Kidney (tissue), 14 donors: ENCODE results near the gene CTTNBP2NL. TPM values are rescaled to one million over a fixed set of nuclear protein-coding genes. Genes with fewer than 3 reads are reported as not detected.

Experiments
- DNase-seq, 5 donors: peaks; one replicate each; pipeline ENCODE4 v3.0.0-alpha.2; 2013 to 2020
- FAIRE-seq: peaks from 2 replicates; lab custom pipeline; 2012; peaks lifted over from hg19 to GRCh38; lab: Jason Lieb, UNC
- H3K27ac ChIP-seq, 2 donors: one replicate each; pipeline ENCODE4 v1.7.0; 2013; ENCODE audit warnings: low read depth in 2 of 2, low read length in 2 of 2, inconsistent platforms in 1 of 2
- H3K27me3 ChIP-seq: one replicate; pipeline ENCODE4 v1.7.1; 2013; ENCODE audit warnings: low read length, inconsistent platforms; ENCODE audit not compliant: control insufficient read depth, insufficient read depth
- H3K36me3 ChIP-seq, 3 donors: one replicate each; pipeline versions ENCODE4 v1.7.0 to v1.7.1; 2013; ENCODE audit warnings: low read length in 3 of 3, control low read depth in 1 of 3, inconsistent platforms in 1 of 3; ENCODE audit not compliant: insufficient read depth in 3 of 3, control insufficient read depth in 2 of 3
- H3K4me1 ChIP-seq, 3 donors: one replicate each; pipeline versions ENCODE4 v1.7.0 to v1.7.1; 2013; ENCODE audit warnings: low read length in 3 of 3, inconsistent platforms in 1 of 3, low read depth in 1 of 3; ENCODE audit not compliant: control insufficient read depth in 2 of 3, insufficient read depth in 2 of 3
- H3K4me3 ChIP-seq, 3 donors: one replicate each; pipeline versions ENCODE4 v1.7.0 to v1.8.1; 2013; ENCODE audit warnings: low read length in 3 of 3, control low read depth in 1 of 3, inconsistent platforms in 1 of 3
- H3K9ac ChIP-seq, 3 donors: one replicate each; pipeline versions ENCODE4 v1.7.0 to v1.7.1; 2013; ENCODE audit warnings: low read length in 3 of 3, control low read depth in 1 of 3, inconsistent platforms in 1 of 3
- H3K9me3 ChIP-seq, 3 donors: one replicate each; pipeline versions ENCODE4 v1.7.0 to v1.7.1; 2013; ENCODE audit warnings: low read length in 3 of 3, control low read depth in 1 of 3, inconsistent platforms in 1 of 3; ENCODE audit not compliant: control insufficient read depth in 2 of 3, insufficient read depth in 1 of 3
- CTCF ChIP-seq: IDR thresholded peaks from 3 replicates; pipeline ENCODE4 v1.5.1; 2012; ENCODE audit warnings: mild to moderate bottlenecking, moderate library complexity, borderline replicate concordance; ENCODE audit not compliant: insufficient read depth; ENCODE audit errors: extremely low read depth
- intact Hi-C: fragments of 100-400 bp; cut with DNase I; formaldehyde crosslinking; loops from one replicate; pipeline ENCODE4 v1.11.1; 2022
- polyA plus RNA-seq: library from polyadenylated mRNA; stranded (reverse); fragments of 350-450 nt; fragmentation: Illumina TruSeq; extraction: RNeasy Lipid Tissue Mini Kit (QIAGEN cat#74804); gene quantifications from one replicate; pipeline ENCODE4 v1.2.3, GENCODE V29; 2014; ENCODE audit warnings: low read depth, low replicate concordance; ENCODE audit not compliant: insufficient read depth
- total RNA-seq: library from RNA; stranded (reverse); fragmentation: NEBNext Ultra II Directional; extraction: Animal tissue kit (Norgen Biotek cat#: 25700); gene quantifications from one replicate; pipeline ENCODE4 v1.2.1, GENCODE V29; 2021
- donor health status: control.
- donor health status: control.
- donor health status: control.
- donor health status: control.
- donor health status: control.
- donor health status: DM: yes; HTN: yes; CAD: no.
- donor health status: Normal renal cell carcinoma (clear cell type).

Gene CTTNBP2NL
- total and polyA plus RNA-seq, 2 donors from 2014 or later = 6.7 to 65.4 TPM

- no peak overlapping the region for H3K27ac ChIP-seq
- H3K36me3 ChIP-seq = peaks cover 0 to 28% (median 26%) of the 10 kb centered on the region in 3 donors
- H3K9me3 ChIP-seq = no peaks in the 10 kb centered on the region
- no peak overlapping the region for H3K4me3 ChIP-seq
- no peaks in the 10 kb centered on the region for H3K4me1 ChIP-seq
- DNase-seq (no peak), FAIRE-seq (no peak)
- H3K9ac ChIP-seq = no peak overlapping the region
- TF ChIP-seq CTCF = no peak
- no peaks in the 10 kb centered on the region for H3K27me3 ChIP-seq
- intact Hi-C loops = no loop called here
These were observed 57.9 kb downstream of the CTTNBP2NL start for GRCh38 chr1:112453876-112454275.

- H3K9me3 ChIP-seq = no peaks in the 10 kb centered on the region
- no peak overlapping the region for H3K9ac ChIP-seq
- DNase-seq (no peak), FAIRE-seq (no peak)
- no peak overlapping the region for H3K4me3 ChIP-seq
- no peaks in the 10 kb centered on the region for H3K27me3 ChIP-seq
- H3K4me1 ChIP-seq = no peaks in the 10 kb centered on the region
- H3K36me3 ChIP-seq = peaks cover 0 to 28% (median 25%) of the 10 kb centered on the region in 3 donors
- TF ChIP-seq CTCF = no peak
- intact Hi-C loops = no loop called here
- H3K27ac ChIP-seq = no peak overlapping the region
These were observed 58.3 kb downstream of the CTTNBP2NL start for GRCh38 chr1:112454316-112454715.

GRCh38 chr1:112457241-112457640 is 61.2 kb downstream of the CTTNBP2NL start:
- TF ChIP-seq CTCF = no peak
- Histone ChIP-seq H3K4me1 (peaks cover 0 to 2% (median 0%) of the 10 kb centered on the region in 3 donors), H3K27me3 (no peaks in the 10 kb centered on the region), H3K36me3 (peaks cover 0 to 28% (median 25%) of the 10 kb centered on the region in 3 donors), H3K9me3 (no peaks in the 10 kb centered on the region), H3K9ac (no peak overlapping the region), H3K4me3 (no peak overlapping the region), H3K27ac (no peak overlapping the region)
- intact Hi-C loops = no loop called here
- FAIRE-seq (no peak), DNase-seq (no peak)

GRCh38 chr1:112457955-112458354 is 61.9 kb downstream of the CTTNBP2NL start:
- Histone ChIP-seq H3K9me3 (no peaks in the 10 kb centered on the region), H3K9ac (no peak overlapping the region), H3K4me1 (peaks cover 0 to 2% (median 0%) of the 10 kb centered on the region in 3 donors), H3K4me3 (no peak overlapping the region), H3K27me3 (no peaks in the 10 kb centered on the region), H3K27ac (no peak overlapping the region), H3K36me3 (peaks cover 0 to 28% (median 25%) of the 10 kb centered on the region in 3 donors)
- intact Hi-C loops = no loop called here
- FAIRE-seq (no peak), DNase-seq (no peak)
- TF ChIP-seq CTCF = no peak
